ENCODE results near the gene SLC6A3. TPM values are rescaled to one million over a fixed set of nuclear protein-coding genes. Genes with fewer than 3 reads are reported as not detected.

SLC6A3 gene
- total and polyA plus RNA-seq, 2 of the 13 experiments (the other 11 are each of a cell fraction or from before 2014, with no cell fraction given): 0.01 TPM; not detected in 1

DNA sequence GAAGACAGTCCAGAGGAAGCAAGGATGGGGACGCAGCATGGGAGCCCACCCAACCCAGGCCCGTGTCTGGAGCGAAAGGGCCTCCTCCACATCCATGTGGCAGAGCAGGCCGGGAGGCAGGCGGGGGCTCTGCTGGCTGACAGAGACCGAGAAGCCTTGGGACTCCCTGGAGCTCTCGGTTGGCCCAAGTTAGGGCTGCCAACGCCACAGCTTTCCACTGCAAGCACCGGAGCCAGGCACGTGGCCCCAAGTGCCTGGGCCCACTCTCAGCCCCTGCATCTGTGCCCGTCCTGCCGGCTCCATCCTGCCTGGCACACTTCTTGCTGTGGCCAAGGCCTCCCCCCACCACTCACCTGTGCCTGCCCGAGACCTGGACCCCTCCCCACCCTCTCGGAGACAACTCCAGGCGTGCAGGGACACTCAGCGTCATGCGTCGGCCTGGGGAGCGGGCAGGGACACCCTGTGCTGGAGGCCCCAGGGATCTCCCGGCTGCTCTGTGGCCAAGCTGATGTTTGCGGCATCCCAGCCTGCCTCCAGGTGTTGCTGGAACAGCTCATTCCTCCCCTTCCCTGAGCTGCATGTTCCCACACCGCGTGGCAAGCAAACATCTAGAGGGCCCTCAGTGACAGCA is 31.5 kb downstream of the SLC6A3 start:
- Histone ChIP-seq H3K9ac (ENCODE audit: insufficient read depth, low read depth, low read length) (no peak overlapping the region), H4K20me1 (ENCODE audit: insufficient read depth, low read length) (peaks cover 4% of the 10 kb centered on the region; the same call in 1 of the 2 replicates), H3K79me2 (ENCODE audit: insufficient read depth, low read length) (no peaks in the 10 kb centered on the region), H3K36me3 (replicated peaks in 1 of 2; ENCODE audit: control insufficient read depth in 1 of 2, insufficient read depth in 2 of 2, low read length in 2 of 2) (no peaks in the 10 kb centered on the region), H3K27me3 (ENCODE audit: control insufficient read depth in 1 of 2, insufficient read depth in 2 of 2, low read length in 2 of 2) (peaks cover 21 to 50% of the 10 kb centered on the region in 2 experiments), H3K4me3 (replicated peaks in 1 of 3; ENCODE audit: insufficient read depth in 1 of 3, low read depth in 2 of 3, low read length in 3 of 3) (no peak overlapping the region), H3K4me1 (ENCODE audit: insufficient read depth, low read length) (no peaks in the 10 kb centered on the region), H3K9me3 (ENCODE audit: low read length) (no peaks in the 10 kb centered on the region), H3K4me2 (ENCODE audit: low read depth, low read length) (no peak overlapping the region), H2AFZ (ENCODE audit: low read length) (no peak overlapping the region), H3K27ac (ENCODE audit: extremely low read length, insufficient read depth, low read length) (no peak overlapping the region)
- 33% methylated on average over 9 of the region's 23 CpGs for WGBS (ENCODE audit: low lambda C conversion rate)
- FAIRE-seq (no peak), DNase-seq (ENCODE audit: low spot score) (no peak), ATAC-seq (no peak)
- no TSS peak for BruUV-seq (replicated peaks)
- POLR2A ChIA-PET: no interaction called here
- in situ Hi-C loops (cut with HindIII; ENCODE audit: extremely low pct_ligation_motif_present, low pct_unique_long_range_greater_than_20kb): no loop called here
- CTCF ChIA-PET (ENCODE audit: low intra/inter-chr PET ratio, low total read pairs): no interaction called here
- TF ChIP-seq RBM22 (optimal IDR thresholded peaks at IDR 0.05; ENCODE audit: low read length): no peak
- TF ChIP-seq MAZ (IDR thresholded peaks at IDR 0.05; ENCODE audit: borderline replicate concordance, low read depth, low read length): no peak
- no peak for TF ChIP-seq MAZ (CRISPR knock-in tag; IDR thresholded peaks at IDR 0.05; ENCODE audit: low read depth)
- no peak for TF ChIP-seq SCMH1 (CRISPR knock-in tag; IDR thresholded peaks at IDR 0.05; ENCODE audit: borderline replicate concordance)
- TF ChIP-seq, protein P1, sequence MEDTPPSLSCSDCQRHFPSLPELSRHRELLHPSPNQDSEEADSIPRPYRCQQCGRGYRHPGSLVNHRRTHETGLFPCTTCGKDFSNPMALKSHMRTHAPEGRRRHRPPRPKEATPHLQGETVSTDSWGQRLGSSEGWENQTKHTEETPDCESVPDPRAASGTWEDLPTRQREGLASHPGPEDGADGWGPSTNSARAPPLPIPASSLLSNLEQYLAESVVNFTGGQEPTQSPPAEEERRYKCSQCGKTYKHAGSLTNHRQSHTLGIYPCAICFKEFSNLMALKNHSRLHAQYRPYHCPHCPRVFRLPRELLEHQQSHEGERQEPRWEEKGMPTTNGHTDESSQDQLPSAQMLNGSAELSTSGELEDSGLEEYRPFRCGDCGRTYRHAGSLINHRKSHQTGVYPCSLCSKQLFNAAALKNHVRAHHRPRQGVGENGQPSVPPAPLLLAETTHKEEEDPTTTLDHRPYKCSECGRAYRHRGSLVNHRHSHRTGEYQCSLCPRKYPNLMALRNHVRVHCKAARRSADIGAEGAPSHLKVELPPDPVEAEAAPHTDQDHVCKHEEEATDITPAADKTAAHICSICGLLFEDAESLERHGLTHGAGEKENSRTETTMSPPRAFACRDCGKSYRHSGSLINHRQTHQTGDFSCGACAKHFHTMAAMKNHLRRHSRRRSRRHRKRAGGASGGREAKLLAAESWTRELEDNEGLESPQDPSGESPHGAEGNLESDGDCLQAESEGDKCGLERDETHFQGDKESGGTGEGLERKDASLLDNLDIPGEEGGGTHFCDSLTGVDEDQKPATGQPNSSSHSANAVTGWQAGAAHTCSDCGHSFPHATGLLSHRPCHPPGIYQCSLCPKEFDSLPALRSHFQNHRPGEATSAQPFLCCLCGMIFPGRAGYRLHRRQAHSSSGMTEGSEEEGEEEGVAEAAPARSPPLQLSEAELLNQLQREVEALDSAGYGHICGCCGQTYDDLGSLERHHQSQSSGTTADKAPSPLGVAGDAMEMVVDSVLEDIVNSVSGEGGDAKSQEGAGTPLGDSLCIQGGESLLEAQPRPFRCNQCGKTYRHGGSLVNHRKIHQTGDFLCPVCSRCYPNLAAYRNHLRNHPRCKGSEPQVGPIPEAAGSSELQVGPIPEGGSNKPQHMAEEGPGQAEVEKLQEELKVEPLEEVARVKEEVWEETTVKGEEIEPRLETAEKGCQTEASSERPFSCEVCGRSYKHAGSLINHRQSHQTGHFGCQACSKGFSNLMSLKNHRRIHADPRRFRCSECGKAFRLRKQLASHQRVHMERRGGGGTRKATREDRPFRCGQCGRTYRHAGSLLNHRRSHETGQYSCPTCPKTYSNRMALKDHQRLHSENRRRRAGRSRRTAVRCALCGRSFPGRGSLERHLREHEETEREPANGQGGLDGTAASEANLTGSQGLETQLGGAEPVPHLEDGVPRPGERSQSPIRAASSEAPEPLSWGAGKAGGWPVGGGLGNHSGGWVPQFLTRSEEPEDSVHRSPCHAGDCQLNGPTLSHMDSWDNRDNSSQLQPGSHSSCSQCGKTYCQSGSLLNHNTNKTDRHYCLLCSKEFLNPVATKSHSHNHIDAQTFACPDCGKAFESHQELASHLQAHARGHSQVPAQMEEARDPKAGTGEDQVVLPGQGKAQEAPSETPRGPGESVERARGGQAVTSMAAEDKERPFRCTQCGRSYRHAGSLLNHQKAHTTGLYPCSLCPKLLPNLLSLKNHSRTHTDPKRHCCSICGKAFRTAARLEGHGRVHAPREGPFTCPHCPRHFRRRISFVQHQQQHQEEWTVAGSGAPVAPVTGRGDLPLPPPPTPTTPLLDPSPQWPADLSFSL (CRISPR knock-in tag; IDR thresholded peaks at IDR 0.05): no peak
- TF ChIP-seq FOXO1 (CRISPR knock-in tag; IDR thresholded peaks at IDR 0.05): no peak
- no peak for TF ChIP-seq ZNF781 (CRISPR knock-in tag; IDR thresholded peaks at IDR 0.05; ENCODE audit: borderline replicate concordance, not compliant biosample characterization)
- TF ChIP-seq PHF20 (CRISPR knock-in tag; IDR thresholded peaks at IDR 0.05): no peak
- no peak for TF ChIP-seq EZH2 (conservative IDR thresholded peaks at IDR 0.05; ENCODE audit: low read depth, low read length)
- TF ChIP-seq GPN1 (CRISPR knock-in tag; IDR thresholded peaks at IDR 0.05; ENCODE audit: borderline replicate concordance): no peak
- TF ChIP-seq ETV5 (CRISPR knock-in tag; IDR thresholded peaks at IDR 0.05; ENCODE audit: borderline replicate concordance): no peak
- TF ChIP-seq, protein P2, sequence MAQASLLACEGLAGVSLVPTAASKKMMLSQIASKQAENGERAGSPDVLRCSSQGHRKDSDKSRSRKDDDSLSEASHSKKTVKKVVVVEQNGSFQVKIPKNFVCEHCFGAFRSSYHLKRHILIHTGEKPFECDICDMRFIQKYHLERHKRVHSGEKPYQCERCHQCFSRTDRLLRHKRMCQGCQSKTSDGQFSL (CRISPR knock-in tag; IDR thresholded peaks at IDR 0.05): no peak
- intact Hi-C loops (cut with micrococcal nuclease; ENCODE audit: unreplicated experiment): no loop called here
